Body of pancreas (tissue), 4 donors: ENCODE data around the gene IL15RA. TPM values are rescaled to one million over a fixed set of nuclear protein-coding genes. Genes with fewer than 3 reads are reported as not detected.
"Not testable (repeated sequence)": the region's sequence is repeated elsewhere in the genome, so short reads cannot be mapped to it uniquely, and the experiment has no call there.

ENCODE experiments used
- ATAC-seq: fragments of 150-250 bp; one replicate; pipeline ENCODE4 v1.9.1; 2016
- DNase-seq, 4 donors: peaks; one replicate each; pipeline ENCODE4 v3.0.0-alpha.2; 2019
- H3K27ac ChIP-seq, 4 donors: fragments of 200-600 bp; sonication (generic); 1 replicate in 3 of 4; 2 replicates in 1 of 4; pipeline versions ENCODE4 v1.5.1 to v1.6.1; 2016 to 2019; ENCODE audit warnings: mild to moderate bottlenecking in 1 of 4, mixed read lengths in 1 of 4, moderate library complexity in 1 of 4
- H3K27me3 ChIP-seq, 2 donors: fragments of 200-600 bp; sonication (generic); one replicate each; pipeline ENCODE4 v1.6.0; 2016; ENCODE audit warnings: mild to moderate bottlenecking in 1 of 2
- H3K36me3 ChIP-seq, 2 donors: fragments of 200-600 bp; sonication (generic); replicated peaks in 1 of 2; 2 replicates each; pipeline ENCODE4 v1.5.1; 2016; ENCODE audit warnings: low read depth in 2 of 2; ENCODE audit not compliant: insufficient read depth in 1 of 2
- H3K4me1 ChIP-seq: fragments of 200-600 bp; sonication (generic); one replicate; pipeline ENCODE4 v1.6.0; 2016
- H3K4me3 ChIP-seq, 2 donors: fragments of 200-600 bp; sonication (generic); 1 replicate in 1 of 2; 2 replicates in 1 of 2; pipeline ENCODE4 v1.5.1; 2016 to 2019
- H3K9me3 ChIP-seq, 3 donors: fragments of 200-600 bp; sonication (generic); 1 replicate in 2 of 3; 2 replicates in 1 of 3; pipeline ENCODE4 v1.5.1; 2016
- POLR2A ChIP-seq, 3 donors: fragments of 450-650 bp; IDR thresholded peaks; one replicate each; pipeline ENCODE4 v1.6.1; 2016; ENCODE audit warnings: antibody characterized with exemption in 3 of 3, mild to moderate bottlenecking in 2 of 3
- WGBS, 2 donors: methylation state at CpG; one replicate each; pipeline ENCODE4 v1.1.5; 2017; 5-methylcytosine and 5-hydroxymethylcytosine counted together
- intact Hi-C: fragments of 100-400 bp; cut with DNase I; formaldehyde crosslinking; loops from one replicate; pipeline ENCODE4 v1.15.1; 2023
- total RNA-seq, 2 donors: library from RNA; depleted of rRNA; stranded (reverse); fragments of >200 nt; gene quantifications; one replicate each; pipeline ENCODE4 v1.1.0, GENCODE V29; 2016
- TF ChIP-seq, protein P1 (sequence below), 7 experiments: fragments of 450-650 bp in 4 of 7; fragments of 200-600 bp in 3 of 7; sonication (generic) in 3 of 7; IDR thresholded peaks; one replicate each; pipeline ENCODE4 v1.5.1; 2016 to 2019; ENCODE audit warnings: antibody characterized with exemption in 7 of 7

The IL15RA gene
- total RNA-seq, 2 donors from 2014 or later: 14.3 to 15.5 TPM

DNA sequence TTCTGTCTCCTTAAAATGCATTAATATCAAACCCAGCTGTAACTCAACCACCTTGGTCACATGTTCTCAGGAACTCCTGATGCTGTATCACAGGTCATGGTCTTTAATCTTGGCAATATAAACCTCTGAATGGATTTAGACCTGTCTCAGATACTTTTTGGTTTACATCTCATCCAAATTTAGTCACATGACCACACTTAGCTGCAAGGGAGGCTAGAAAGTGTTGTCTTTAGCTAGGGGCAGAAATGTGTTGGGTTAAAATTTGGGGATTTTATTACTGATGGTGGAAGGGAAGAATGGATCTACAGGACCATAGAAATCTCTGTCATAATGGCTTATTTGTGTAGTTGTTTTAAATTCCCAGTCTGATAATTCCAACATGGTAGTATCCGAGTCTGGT lies 29.6 kb upstream of the IL15RA start:
- TF ChIP-seq POLR2A (IDR thresholded peaks at IDR 0.05): no peak
- TF ChIP-seq, protein P1, sequence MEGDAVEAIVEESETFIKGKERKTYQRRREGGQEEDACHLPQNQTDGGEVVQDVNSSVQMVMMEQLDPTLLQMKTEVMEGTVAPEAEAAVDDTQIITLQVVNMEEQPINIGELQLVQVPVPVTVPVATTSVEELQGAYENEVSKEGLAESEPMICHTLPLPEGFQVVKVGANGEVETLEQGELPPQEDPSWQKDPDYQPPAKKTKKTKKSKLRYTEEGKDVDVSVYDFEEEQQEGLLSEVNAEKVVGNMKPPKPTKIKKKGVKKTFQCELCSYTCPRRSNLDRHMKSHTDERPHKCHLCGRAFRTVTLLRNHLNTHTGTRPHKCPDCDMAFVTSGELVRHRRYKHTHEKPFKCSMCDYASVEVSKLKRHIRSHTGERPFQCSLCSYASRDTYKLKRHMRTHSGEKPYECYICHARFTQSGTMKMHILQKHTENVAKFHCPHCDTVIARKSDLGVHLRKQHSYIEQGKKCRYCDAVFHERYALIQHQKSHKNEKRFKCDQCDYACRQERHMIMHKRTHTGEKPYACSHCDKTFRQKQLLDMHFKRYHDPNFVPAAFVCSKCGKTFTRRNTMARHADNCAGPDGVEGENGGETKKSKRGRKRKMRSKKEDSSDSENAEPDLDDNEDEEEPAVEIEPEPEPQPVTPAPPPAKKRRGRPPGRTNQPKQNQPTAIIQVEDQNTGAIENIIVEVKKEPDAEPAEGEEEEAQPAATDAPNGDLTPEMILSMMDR (IDR thresholded peaks at IDR 0.05): no peak
- Histone ChIP-seq H3K36me3 (no peaks in the 10 kb centered on the region), H3K9me3 (peaks cover 0 to 8% (median 0%) of the 10 kb centered on the region in 3 donors), H3K27ac (no peak overlapping the region), H3K4me1 (no peaks in the 10 kb centered on the region), H3K27me3 (no peaks in the 10 kb centered on the region), H3K4me3 (no peak overlapping the region)
- intact Hi-C loops: no loop called here
- no peak for ATAC-seq
- WGBS, 2 donors: 92 to 95% methylated on average over 1 of the region's 1 CpG
- no peak for DNase-seq

DNA sequence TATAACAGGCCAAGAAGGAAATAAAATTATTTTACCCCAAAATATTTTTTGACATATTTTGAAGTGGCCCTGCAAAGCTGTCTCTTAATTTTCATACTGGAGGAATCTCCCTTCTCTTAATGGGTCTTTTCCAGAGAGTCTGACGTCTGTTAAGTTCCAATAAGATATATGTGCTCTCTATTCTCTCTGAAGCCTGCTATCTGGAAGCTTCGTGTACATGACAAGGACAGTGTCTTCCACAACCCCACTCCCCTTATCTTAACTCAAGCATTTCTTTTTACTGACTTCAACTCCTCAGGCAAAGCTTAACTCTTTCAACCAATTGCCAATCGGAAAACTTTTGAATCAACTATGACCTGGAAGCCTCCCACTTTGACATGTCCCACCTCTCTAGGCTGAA lies 29.2 kb upstream of the IL15RA start:
- H3K27ac ChIP-seq: no peak overlapping the region
- TF ChIP-seq, protein P1 (IDR thresholded peaks at IDR 0.05): no peak
- TF ChIP-seq POLR2A (IDR thresholded peaks at IDR 0.05): no peak
- whole genome bisulfite sequencing, 2 donors: 69 to 73% methylated on average over 3 of the region's 3 CpGs
- peaks cover 0 to 8% (median 0%) of the 10 kb centered on the region in 3 donors for H3K9me3 ChIP-seq
- no peaks in the 10 kb centered on the region for H3K36me3 ChIP-seq
- no peak for ATAC-seq
- intact Hi-C loops: no loop called here
- H3K4me3 ChIP-seq: no peak overlapping the region
- H3K27me3 ChIP-seq: no peaks in the 10 kb centered on the region
- no peaks in the 10 kb centered on the region for H3K4me1 ChIP-seq
- no peak for DNase-seq

DNA sequence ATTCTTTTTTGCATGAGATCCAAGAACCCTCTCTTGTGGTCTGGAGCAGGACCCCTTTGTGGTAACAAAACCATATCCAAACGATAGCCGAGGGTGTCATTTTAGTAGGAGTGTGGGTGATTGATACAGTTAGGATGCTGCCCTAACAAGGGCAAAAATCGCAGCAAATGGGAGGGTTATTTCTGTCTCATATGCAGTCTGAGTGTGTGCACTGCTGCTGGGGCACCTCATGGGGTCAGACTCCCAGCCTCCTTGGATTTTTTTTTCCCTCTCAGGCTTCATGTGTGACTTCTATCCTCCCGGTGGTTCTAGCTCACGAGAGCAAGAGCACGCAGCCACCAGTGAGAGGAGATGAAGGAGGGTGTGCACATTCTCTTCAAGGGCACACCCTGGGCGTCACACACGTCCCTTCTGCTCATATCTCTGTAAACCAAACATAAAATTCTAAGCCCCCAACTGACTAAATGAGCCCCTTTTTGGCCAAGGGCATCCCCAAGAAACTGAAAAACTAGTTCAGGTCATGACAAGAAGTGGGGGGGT lies 28.6 kb upstream of the IL15RA start:
- Histone ChIP-seq H3K27me3 (no peaks in the 10 kb centered on the region), H3K36me3 (no peaks in the 10 kb centered on the region), H3K9me3 (peaks cover 0 to 8% (median 0%) of the 10 kb centered on the region in 3 donors), H3K27ac (no peak overlapping the region), H3K4me1 (no peaks in the 10 kb centered on the region), H3K4me3 (no peak overlapping the region)
- no peak for DNase-seq
- no peak for TF ChIP-seq POLR2A (IDR thresholded peaks at IDR 0.05)
- TF ChIP-seq, protein P1 (IDR thresholded peaks at IDR 0.05): no peak
- 65 to 82% methylated on average over 3 to 8 of the region's 8 CpGs for WGBS, 2 donors
- no peak for ATAC-seq
- intact Hi-C loops: no loop called here

DNA sequence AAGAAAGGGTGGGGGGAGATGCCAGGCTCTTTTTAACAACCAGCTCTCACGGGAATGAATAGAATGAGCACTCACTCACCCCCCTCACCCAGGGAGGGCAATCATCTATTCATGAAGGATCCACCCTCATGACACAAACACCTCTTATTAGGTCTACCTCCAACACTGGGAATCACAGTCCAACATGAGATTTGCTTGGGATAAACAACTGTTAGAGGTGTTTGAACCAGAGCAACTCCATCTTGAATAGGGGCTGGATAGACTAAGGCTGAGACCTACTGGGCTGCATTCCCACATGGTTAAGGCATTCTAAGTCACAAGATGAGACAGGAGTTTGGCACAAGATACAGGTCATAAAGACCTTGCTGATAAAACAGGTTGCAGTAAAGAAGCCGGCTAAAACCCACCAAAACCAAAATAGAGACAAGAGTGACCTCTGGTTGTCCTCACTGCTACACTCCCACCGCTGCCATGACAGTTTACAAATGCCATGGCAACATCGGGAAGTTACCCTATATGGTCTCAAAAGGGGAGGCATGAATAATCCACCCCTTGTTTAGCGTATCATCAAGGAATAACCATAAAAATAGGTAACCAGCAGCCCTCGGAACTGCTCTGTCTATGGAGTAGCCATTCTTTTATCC lies 27.9 kb upstream of the IL15RA start:
- H3K27me3 ChIP-seq, intact Hi-C loops, H3K27ac ChIP-seq, H3K4me1 ChIP-seq, H3K36me3 ChIP-seq, DNase-seq, H3K4me3 ChIP-seq, H3K9me3 ChIP-seq, ATAC-seq: not testable (repeated sequence)
- WGBS, 2 donors: 60% methylated on average over 6 of the region's 6 CpGs

DNA sequence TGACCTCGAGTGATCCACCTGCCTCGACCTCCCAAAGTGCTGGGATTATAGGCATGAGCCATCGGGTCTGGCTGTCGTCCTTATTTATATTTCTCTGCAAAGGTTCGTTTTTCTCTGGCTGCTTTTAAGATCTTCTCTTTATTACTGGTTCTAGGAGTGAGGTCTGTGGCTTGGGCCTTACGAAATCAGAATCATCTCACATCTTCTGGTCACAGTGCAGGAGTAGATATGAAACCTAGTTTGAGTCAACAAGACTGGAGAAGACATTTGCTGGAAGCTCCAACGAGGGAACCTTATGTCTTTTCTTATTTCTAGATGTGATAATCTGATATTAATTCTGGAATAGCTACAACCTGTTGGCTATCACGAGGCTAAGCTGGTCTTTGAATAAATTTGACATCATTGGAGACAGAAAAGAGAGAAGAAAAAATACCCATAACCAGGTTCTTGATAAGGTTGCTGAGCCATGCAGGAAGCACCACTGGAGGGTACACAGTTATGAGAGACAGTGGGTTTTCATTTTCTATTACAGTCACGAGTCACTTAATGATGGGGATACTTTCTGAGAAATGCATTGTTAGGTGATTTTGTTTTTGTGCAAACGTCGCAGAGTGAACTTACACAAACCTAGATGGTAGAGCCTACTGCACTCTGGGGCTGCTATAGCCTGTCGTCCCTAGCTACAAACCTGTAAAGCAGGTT lies 25.6 kb upstream of the IL15RA start:
- WGBS, 2 donors: 71% methylated on average over 12 of the region's 12 CpGs
- no peak for ATAC-seq
- intact Hi-C loops: no loop called here

More for the DNA sequence above, 25.6 kb upstream of the IL15RA start:
- Histone ChIP-seq H3K4me3 (no peak overlapping the region), H3K9me3 (peaks cover 0 to 8% (median 0%) of the 10 kb centered on the region in 3 donors), H3K27ac (no peak overlapping the region), H3K4me1 (no peaks in the 10 kb centered on the region), H3K36me3 (no peaks in the 10 kb centered on the region), H3K27me3 (no peaks in the 10 kb centered on the region)
- TF ChIP-seq POLR2A (IDR thresholded peaks at IDR 0.05): no peak
- TF ChIP-seq, protein P1 (IDR thresholded peaks at IDR 0.05): no peak
- DNase-seq: no peak
